Esophagus muscularis mucosa (tissue), 4 donors: Measurements from ENCODE around the gene PTPN11.

Source experiments
- EP300 ChIP-seq: sonication (generic); formaldehyde crosslinking; IDR thresholded peaks from one replicate; pipeline ENCODE4 v1.6.1; 2017; ENCODE audit warnings: antibody characterized with exemption
- POLR2A ChIP-seq: fragments of 450-650 bp; IDR thresholded peaks from one replicate; pipeline ENCODE4 v1.6.1; 2017; ENCODE audit warnings: antibody characterized with exemption, moderate library complexity, mild to moderate bottlenecking, low read depth
- POLR2AphosphoS5 ChIP-seq, 2 donors: sonication (generic); formaldehyde crosslinking; IDR thresholded peaks; one replicate each; pipeline ENCODE4 v1.6.1; 2017; ENCODE audit warnings: antibody characterized with exemption in 2 of 2
- TF ChIP-seq, protein P1 (sequence below), 3 experiments: fragments of 200-600 bp in 2 of 3; fragments of 450-650 bp in 1 of 3; sonication (generic) in 2 of 3; IDR thresholded peaks; one replicate each; pipeline ENCODE4 v1.5.1; 2017 to 2019; ENCODE audit warnings: antibody characterized with exemption in 3 of 3, mild to moderate bottlenecking in 2 of 3, moderate library complexity in 1 of 3

DNA sequence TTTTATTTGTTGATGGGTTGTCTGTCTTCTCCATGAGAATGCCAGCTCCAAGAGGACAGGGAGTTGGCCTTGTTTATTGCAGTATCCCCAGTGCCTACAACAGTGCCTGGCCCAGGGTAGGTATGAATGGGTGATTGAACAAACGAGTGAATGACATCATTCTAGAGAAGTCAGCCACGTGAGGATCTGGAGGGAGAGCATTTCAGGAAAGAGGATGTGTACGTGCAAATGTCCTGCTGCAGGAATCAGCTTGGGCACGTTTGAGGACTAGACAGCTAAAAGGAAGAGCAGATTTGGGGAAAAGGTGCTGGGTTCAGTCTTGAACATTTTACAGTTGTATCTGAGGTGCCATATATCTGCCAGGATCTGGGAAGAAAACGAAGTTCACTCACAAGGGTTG lies 97.1 kb downstream of the PTPN11 start:
- TF ChIP-seq EP300 (no peak), POLR2A (no peak), POLR2AphosphoS5 (IDR thresholded peaks at IDR 0.05) (no peak)
- TF ChIP-seq, protein P1, sequence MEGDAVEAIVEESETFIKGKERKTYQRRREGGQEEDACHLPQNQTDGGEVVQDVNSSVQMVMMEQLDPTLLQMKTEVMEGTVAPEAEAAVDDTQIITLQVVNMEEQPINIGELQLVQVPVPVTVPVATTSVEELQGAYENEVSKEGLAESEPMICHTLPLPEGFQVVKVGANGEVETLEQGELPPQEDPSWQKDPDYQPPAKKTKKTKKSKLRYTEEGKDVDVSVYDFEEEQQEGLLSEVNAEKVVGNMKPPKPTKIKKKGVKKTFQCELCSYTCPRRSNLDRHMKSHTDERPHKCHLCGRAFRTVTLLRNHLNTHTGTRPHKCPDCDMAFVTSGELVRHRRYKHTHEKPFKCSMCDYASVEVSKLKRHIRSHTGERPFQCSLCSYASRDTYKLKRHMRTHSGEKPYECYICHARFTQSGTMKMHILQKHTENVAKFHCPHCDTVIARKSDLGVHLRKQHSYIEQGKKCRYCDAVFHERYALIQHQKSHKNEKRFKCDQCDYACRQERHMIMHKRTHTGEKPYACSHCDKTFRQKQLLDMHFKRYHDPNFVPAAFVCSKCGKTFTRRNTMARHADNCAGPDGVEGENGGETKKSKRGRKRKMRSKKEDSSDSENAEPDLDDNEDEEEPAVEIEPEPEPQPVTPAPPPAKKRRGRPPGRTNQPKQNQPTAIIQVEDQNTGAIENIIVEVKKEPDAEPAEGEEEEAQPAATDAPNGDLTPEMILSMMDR (IDR thresholded peaks at IDR 0.05): no peak
